Measurements from ENCODE around the gene RHBDD2. TPM values are rescaled to one million over a fixed set of nuclear protein-coding genes. Genes with fewer than 3 reads are reported as not detected.

The RHBDD2 gene
- total RNA-seq, 1 donor from 2014 or later = 32.8 TPM

GRCh38 chr7:75891815-75892411 is 13.1 kb downstream of the RHBDD2 start:
- POLR2A ChIA-PET = interaction anchor here (0.6 to 0.7 kb wide), 2 partner anchors 53 to 820 kb away, joined by 3 read pairs; no protein-coding TSS in a partner anchor
- no peak for ATAC-seq (ENCODE audit: low read depth)
- no peaks in the 10 kb centered on the region for H3K9me3 Mint-ChIP-seq
- CTCF ChIA-PET = no interaction called here
- intact Hi-C loops (cut with micrococcal nuclease) = no loop called here
- no peaks in the 10 kb centered on the region for H3K27me3 Mint-ChIP-seq
- H3K27ac Mint-ChIP-seq = no peak overlapping the region
- TF ChIP-seq, protein P1, sequence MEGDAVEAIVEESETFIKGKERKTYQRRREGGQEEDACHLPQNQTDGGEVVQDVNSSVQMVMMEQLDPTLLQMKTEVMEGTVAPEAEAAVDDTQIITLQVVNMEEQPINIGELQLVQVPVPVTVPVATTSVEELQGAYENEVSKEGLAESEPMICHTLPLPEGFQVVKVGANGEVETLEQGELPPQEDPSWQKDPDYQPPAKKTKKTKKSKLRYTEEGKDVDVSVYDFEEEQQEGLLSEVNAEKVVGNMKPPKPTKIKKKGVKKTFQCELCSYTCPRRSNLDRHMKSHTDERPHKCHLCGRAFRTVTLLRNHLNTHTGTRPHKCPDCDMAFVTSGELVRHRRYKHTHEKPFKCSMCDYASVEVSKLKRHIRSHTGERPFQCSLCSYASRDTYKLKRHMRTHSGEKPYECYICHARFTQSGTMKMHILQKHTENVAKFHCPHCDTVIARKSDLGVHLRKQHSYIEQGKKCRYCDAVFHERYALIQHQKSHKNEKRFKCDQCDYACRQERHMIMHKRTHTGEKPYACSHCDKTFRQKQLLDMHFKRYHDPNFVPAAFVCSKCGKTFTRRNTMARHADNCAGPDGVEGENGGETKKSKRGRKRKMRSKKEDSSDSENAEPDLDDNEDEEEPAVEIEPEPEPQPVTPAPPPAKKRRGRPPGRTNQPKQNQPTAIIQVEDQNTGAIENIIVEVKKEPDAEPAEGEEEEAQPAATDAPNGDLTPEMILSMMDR (IDR thresholded peaks at IDR 0.05) = no peak
- DNase-seq = no peak
- H3K4me3 Mint-ChIP-seq = no peak overlapping the region
- H3K4me1 Mint-ChIP-seq = no peaks in the 10 kb centered on the region
- H3K36me3 Mint-ChIP-seq (ENCODE audit: low read depth) = peaks cover 24% of the 10 kb centered on the region

DNA sequence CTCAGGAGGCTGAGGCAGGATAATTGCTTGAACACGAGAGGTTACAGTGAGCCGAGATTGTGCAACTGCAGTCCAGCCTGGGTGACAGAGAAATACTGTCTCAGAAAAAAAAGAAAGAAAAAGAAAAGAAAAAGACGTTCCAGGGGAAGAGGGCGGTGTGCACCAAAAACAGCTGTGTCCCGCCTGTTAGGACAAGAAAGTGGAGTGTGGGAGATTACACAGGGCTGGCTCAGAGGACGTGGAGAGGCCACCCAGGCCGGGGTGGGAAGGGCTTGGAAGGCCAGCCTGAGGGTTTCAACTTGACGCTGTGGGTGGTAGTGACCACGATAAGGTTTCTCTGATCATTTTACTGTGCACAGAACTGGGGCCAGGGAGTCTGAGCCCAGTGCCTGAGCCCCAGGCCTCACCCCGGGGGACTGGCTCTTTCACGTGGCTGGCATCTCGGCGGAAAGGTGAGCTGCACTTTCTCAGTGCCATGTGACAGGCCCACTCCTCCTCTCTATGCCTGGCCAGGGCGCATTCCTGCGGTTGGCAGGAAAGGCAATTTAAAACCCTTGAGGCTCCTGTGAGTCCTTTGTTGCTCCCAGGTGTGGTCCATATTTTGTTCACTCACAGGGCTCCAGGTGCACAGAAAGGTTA is 13.9 kb downstream of the RHBDD2 start:
- TF ChIP-seq, protein P1 (IDR thresholded peaks at IDR 0.05) = no peak
- ChIA-PET CTCF (no interaction called here), POLR2A (interaction anchor here (0.6 kb wide), 1 partner anchor 54 kb away, joined by 3 read pairs; no protein-coding TSS in a partner anchor)
- H3K9me3 Mint-ChIP-seq = no peaks in the 10 kb centered on the region
- H3K27ac Mint-ChIP-seq = no peak overlapping the region
- H3K4me1 Mint-ChIP-seq = no peaks in the 10 kb centered on the region
- no peak for ATAC-seq (ENCODE audit: low read depth)
- no peak for DNase-seq
- H3K27me3 Mint-ChIP-seq = no peaks in the 10 kb centered on the region
- H3K4me3 Mint-ChIP-seq = no peak overlapping the region
- peaks cover 19% of the 10 kb centered on the region for H3K36me3 Mint-ChIP-seq (ENCODE audit: low read depth)
- intact Hi-C loops (cut with micrococcal nuclease) = no loop called here

DNA sequence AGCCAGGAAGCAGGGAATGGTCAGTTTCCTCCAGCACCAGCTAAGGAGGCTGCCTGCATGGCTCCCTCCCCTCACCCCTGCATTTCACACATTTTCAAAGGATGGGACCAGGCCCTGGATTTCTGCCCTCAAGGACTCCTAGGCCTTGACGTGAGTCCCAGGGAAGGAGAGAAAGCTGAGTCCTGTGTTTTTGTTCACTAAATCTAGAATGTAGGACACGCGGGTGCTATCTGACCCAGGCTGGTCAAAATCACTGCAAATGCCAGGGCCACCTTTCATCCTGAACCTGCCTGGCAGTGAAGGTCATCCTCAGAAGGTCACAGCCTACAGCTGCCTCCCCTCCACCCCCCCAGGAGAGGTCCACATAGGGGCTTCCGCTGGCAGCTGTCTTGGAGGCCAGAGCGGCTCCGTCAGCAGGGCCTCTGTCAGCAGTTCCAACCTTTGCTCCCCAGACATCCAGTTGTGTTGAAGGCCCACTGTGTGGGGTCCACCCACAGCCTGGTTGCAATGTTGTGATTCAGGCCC is 18.0 kb downstream of the RHBDD2 start:
- Mint-ChIP-seq H3K27ac (no peak overlapping the region), H3K27me3 (no peaks in the 10 kb centered on the region), H3K36me3 (ENCODE audit: low read depth) (no peaks in the 10 kb centered on the region), H3K9me3 (no peaks in the 10 kb centered on the region), H3K4me3 (no peak overlapping the region), H3K4me1 (no peaks in the 10 kb centered on the region)
- ChIA-PET CTCF (no interaction called here), POLR2A (no interaction called here)
- TF ChIP-seq, protein P1 (IDR thresholded peaks at IDR 0.05) = no peak
- DNase-seq (no peak), ATAC-seq (ENCODE audit: low read depth) (no peak)
- intact Hi-C loops (cut with micrococcal nuclease) = no loop called here

DNA sequence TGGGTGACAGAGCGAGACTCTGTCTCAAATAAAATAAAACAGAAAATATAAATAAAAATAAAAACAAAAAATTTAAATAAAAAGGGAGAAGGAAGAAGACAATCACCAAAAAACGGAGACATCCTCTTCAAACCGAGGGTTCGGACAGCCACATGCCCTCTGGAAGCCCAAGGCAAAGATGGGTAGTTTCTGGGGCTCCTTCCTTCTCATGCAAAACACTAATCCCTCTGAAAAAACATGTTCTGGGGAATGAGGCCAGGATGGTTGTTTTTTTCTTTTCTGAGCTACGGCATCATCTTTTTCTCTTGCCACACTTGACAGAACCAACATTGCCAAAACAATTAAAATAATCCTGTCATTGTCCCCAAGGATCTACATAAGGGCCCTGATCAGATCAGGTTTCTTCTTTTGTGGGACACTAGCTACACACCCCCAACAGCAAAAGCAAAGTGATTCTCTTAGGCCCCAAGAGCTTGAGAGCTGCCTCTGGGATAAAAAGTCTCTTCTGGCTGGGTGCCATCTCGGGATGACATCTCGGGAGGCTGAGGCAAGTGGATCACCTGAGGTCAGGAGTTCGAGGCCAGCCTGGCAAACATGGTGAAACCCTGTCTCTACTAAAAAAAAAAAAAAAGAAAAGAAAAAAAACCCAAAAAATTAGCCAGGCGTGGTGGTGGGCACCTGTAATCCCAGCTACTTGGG is 21.9 kb downstream of the RHBDD2 start:
- Mint-ChIP-seq H3K27ac (no peak overlapping the region), H3K4me3 (no peak overlapping the region), H3K36me3 (ENCODE audit: low read depth) (no peaks in the 10 kb centered on the region), H3K27me3 (no peaks in the 10 kb centered on the region), H3K4me1 (peaks cover under 1% of the 10 kb centered on the region), H3K9me3 (no peaks in the 10 kb centered on the region)
- TF ChIP-seq, protein P1 (IDR thresholded peaks at IDR 0.05) = no peak
- intact Hi-C loops (cut with micrococcal nuclease) = no loop called here
- DNase-seq (no peak), ATAC-seq (ENCODE audit: low read depth) (no peak)
- CTCF ChIA-PET = no interaction called here
- POLR2A ChIA-PET = no interaction called here
